NCI-H2196 treated with DMSO at 0.1 percent for 48 hours (cell line): ENCODE measurements around the gene GH1.

ENCODE experiments used
- DNase-seq: peaks from one replicate; lab custom pipeline; 2025; ENCODE audit not compliant: unreplicated experiment; lab: John Stamatoyannopoulos, UW

Gene GH1

GRCh38 chr17:63944736-63945499 lies 26.3 kb upstream of the GH1 start:
- DNase-seq = no peak

- DNase-seq = no peak
Measured at GRCh38 chr17:63943745-63944144, 25.1 kb upstream of the GH1 start.

- DNase-seq = no peak
Measured at GRCh38 chr17:63942309-63942985, 23.8 kb upstream of the GH1 start.

- no peak for DNase-seq
Measured at GRCh38 chr17:63941751-63942150, 23.1 kb upstream of the GH1 start.

- no peak for DNase-seq
Measured at GRCh38 chr17:63941162-63941561, 22.5 kb upstream of the GH1 start.

- no peak for DNase-seq
Measured at GRCh38 chr17:63940584-63940983, 21.9 kb upstream of the GH1 start.

GRCh38 chr17:63939884-63940283 lies 21.2 kb upstream of the GH1 start:
- DNase-seq = no peak

- DNase-seq = no peak
Measured at GRCh38 chr17:63939401-63939800, 20.8 kb upstream of the GH1 start.

GRCh38 chr17:63937920-63938319 lies 19.3 kb upstream of the GH1 start:
- no peak for DNase-seq

- DNase-seq = no peak
Measured at GRCh38 chr17:63937319-63937718, 18.7 kb upstream of the GH1 start.

- DNase-seq = no peak
Measured at GRCh38 chr17:63934183-63935112, 15.8 kb upstream of the GH1 start.

GRCh38 chr17:63933598-63933997 lies 15.0 kb upstream of the GH1 start:
- no peak for DNase-seq

- no peak for DNase-seq
Measured at GRCh38 chr17:63932721-63933120, 14.1 kb upstream of the GH1 start.

- no peak for DNase-seq
Measured at GRCh38 chr17:63931981-63932561, 13.4 kb upstream of the GH1 start, which contains the start of gene CD79B. CD79B (minus strand) TSS chr17:63932331; CDS start chr17:63932261, 70 bp downstream.

- DNase-seq = no peak
Measured at GRCh38 chr17:63930951-63931575, 12.4 kb upstream of the GH1 start.

GRCh38 chr17:63929860-63930766 lies 11.5 kb upstream of the GH1 start:
- no peak for DNase-seq

GRCh38 chr17:63928966-63929695 lies 10.5 kb upstream of the GH1 start:
- no peak for DNase-seq

- no peak for DNase-seq
Measured at GRCh38 chr17:63928172-63928666, 9.6 kb upstream of the GH1 start.
